MM.1S (cell line): Measurements from ENCODE around the gene ENPEP.
"Not testable (repeated sequence)": the region's sequence is repeated elsewhere in the genome, so short reads cannot be mapped to it uniquely, and the experiment has no call there.

Experiments used
- DNase-seq: peaks from one replicate; pipeline ENCODE4 v3.0.0-alpha.2; 2015
- H2AFZ ChIP-seq: fragments of 300-600 bp; sonication (generic); 2 replicates; pipeline ENCODE4 v1.6.0; 2016; ENCODE audit warnings: antibody characterized with exemption, low read length
- H3F3A ChIP-seq: fragments of 300-600 bp; sonication (generic); 2 replicates; pipeline ENCODE4 v1.6.1; 2016; ENCODE audit warnings: mild to moderate bottlenecking, antibody characterized with exemption, low read length, moderate library complexity, mixed read lengths; ENCODE audit not compliant: insufficient read depth
- H3K27ac ChIP-seq: fragments of 300-600 bp; sonication (generic); 2 replicates; pipeline ENCODE4 v1.5.1; 2016; ENCODE audit warnings: mild to moderate bottlenecking, low read length
- H3K27me3 ChIP-seq: fragments of 300-600 bp; sonication (generic); replicated peaks from 2 replicates; pipeline ENCODE4 v1.6.0; 2016; ENCODE audit warnings: low read length; ENCODE audit not compliant: insufficient read depth
- H3K36me3 ChIP-seq: fragments of 300-600 bp; sonication (generic); replicated peaks from 2 replicates; pipeline ENCODE4 v1.6.1; 2016; ENCODE audit warnings: mild to moderate bottlenecking, low read length, mixed read lengths; ENCODE audit not compliant: insufficient read depth
- H3K4me1 ChIP-seq: fragments of 300-600 bp; sonication (generic); 2 replicates; pipeline ENCODE4 v1.6.1; 2016; ENCODE audit warnings: low read length, mixed read lengths
- H3K4me2 ChIP-seq: fragments of 300-600 bp; sonication (generic); 2 replicates; pipeline ENCODE4 v1.6.0; 2016; ENCODE audit warnings: low read depth, low read length
- H3K4me3 ChIP-seq: fragments of 300-600 bp; sonication (generic); 2 replicates; pipeline ENCODE4 v1.5.1; 2016; ENCODE audit warnings: low read length, mixed read lengths
- H3K79me2 ChIP-seq: fragments of 300-600 bp; sonication (generic); 2 replicates; pipeline ENCODE4 v1.6.1; 2016; ENCODE audit warnings: mixed run types, low read length, mixed read lengths
- H3K9ac ChIP-seq: fragments of 300-600 bp; sonication (generic); 2 replicates; pipeline ENCODE4 v1.6.1; 2016; ENCODE audit warnings: low read length, mixed read lengths
- H3K9me2 ChIP-seq: fragments of 300-600 bp; sonication (generic); replicated peaks from 2 replicates; pipeline ENCODE4 v1.6.1; 2016; ENCODE audit warnings: mild to moderate bottlenecking, low read length, mixed read lengths; ENCODE audit not compliant: insufficient read depth
- H3K9me3 ChIP-seq: fragments of 300-600 bp; sonication (generic); replicated peaks from 2 replicates; pipeline ENCODE4 v1.6.1; 2016; ENCODE audit warnings: mild to moderate bottlenecking, low read length, mixed read lengths; ENCODE audit not compliant: insufficient read depth
- H4K20me1 ChIP-seq: fragments of 300-600 bp; sonication (generic); 2 replicates; pipeline ENCODE4 v1.6.1; 2016; ENCODE audit warnings: mild to moderate bottlenecking, low read length, moderate library complexity, mixed read lengths; ENCODE audit not compliant: insufficient read depth
- TF ChIP-seq, protein P1 (sequence below): fragments of 300-600 bp; sonication (generic); IDR thresholded peaks from 2 replicates; pipeline ENCODE4 v1.5.1; 2016; ENCODE audit warnings: antibody characterized with exemption, low read length, mixed read lengths

Gene ENPEP, protein sequence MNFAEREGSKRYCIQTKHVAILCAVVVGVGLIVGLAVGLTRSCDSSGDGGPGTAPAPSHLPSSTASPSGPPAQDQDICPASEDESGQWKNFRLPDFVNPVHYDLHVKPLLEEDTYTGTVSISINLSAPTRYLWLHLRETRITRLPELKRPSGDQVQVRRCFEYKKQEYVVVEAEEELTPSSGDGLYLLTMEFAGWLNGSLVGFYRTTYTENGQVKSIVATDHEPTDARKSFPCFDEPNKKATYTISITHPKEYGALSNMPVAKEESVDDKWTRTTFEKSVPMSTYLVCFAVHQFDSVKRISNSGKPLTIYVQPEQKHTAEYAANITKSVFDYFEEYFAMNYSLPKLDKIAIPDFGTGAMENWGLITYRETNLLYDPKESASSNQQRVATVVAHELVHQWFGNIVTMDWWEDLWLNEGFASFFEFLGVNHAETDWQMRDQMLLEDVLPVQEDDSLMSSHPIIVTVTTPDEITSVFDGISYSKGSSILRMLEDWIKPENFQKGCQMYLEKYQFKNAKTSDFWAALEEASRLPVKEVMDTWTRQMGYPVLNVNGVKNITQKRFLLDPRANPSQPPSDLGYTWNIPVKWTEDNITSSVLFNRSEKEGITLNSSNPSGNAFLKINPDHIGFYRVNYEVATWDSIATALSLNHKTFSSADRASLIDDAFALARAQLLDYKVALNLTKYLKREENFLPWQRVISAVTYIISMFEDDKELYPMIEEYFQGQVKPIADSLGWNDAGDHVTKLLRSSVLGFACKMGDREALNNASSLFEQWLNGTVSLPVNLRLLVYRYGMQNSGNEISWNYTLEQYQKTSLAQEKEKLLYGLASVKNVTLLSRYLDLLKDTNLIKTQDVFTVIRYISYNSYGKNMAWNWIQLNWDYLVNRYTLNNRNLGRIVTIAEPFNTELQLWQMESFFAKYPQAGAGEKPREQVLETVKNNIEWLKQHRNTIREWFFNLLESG

DNA sequence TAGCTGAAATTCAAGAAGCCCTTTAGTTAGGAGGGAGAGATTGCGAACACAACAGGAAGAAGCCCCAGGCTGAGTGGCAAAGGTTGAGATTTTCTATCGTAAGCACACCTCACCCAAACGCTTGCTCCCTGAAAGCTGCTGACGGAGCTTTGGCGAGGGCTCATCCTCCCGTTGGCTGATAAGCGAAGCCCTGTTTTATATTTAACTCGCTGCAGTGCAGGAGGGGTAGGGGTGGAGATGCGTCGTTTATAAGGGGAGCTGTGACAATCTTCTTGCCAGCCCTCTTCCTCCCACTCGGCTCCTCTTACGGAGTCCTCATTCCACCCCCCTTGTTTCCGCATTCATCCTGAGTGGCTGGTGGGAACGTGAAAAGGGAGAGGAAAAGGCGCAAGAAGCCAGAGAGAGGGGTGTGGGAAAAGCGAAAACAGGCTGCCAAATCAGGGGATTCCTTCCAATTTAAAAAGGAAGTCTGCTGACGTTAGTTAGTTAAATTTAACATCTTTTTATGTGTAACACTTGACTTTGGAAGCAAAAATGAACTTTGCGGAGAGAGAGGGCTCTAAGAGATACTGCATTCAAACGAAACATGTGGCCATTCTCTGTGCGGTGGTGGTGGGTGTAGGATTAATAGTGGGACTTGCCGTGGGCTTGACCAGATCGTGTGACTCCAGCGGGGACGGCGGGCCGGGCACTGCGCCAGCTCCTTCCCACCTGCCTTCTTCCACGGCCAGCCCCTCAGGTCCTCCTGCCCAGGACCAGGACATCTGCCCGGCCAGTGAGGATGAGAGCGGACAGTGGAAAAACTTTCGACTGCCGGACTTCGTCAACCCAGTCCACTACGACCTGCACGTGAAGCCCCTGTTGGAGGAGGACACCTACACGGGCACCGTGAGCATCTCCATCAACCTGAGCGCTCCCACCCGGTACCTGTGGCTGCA is at the start of gene ENPEP:
ENPEP (plus strand) TSS at position 275 of the 938 bp plus-strand sequence; CDS start at position 535, 260 bp downstream.
- H3K27me3 ChIP-seq, result no peaks in the 10 kb centered on the region
- TF ChIP-seq, protein P1, sequence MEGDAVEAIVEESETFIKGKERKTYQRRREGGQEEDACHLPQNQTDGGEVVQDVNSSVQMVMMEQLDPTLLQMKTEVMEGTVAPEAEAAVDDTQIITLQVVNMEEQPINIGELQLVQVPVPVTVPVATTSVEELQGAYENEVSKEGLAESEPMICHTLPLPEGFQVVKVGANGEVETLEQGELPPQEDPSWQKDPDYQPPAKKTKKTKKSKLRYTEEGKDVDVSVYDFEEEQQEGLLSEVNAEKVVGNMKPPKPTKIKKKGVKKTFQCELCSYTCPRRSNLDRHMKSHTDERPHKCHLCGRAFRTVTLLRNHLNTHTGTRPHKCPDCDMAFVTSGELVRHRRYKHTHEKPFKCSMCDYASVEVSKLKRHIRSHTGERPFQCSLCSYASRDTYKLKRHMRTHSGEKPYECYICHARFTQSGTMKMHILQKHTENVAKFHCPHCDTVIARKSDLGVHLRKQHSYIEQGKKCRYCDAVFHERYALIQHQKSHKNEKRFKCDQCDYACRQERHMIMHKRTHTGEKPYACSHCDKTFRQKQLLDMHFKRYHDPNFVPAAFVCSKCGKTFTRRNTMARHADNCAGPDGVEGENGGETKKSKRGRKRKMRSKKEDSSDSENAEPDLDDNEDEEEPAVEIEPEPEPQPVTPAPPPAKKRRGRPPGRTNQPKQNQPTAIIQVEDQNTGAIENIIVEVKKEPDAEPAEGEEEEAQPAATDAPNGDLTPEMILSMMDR, result no peak
- H3F3A ChIP-seq, result no peaks in the 10 kb centered on the region
- no peaks in the 10 kb centered on the region for H3K9me3 ChIP-seq
- H3K27ac ChIP-seq, result no peak within 1 kb of the TSS
- DNase-seq, result no peak
- H3K4me2 ChIP-seq, result no peak within 1 kb of the TSS
- H2AFZ ChIP-seq, result no peak within 1 kb of the TSS
- H3K79me2 ChIP-seq, result no peaks in the 10 kb centered on the region
- no peak within 1 kb of the TSS for H3K4me3 ChIP-seq
- no peaks in the 10 kb centered on the region for H4K20me1 ChIP-seq
- H3K9ac ChIP-seq, result no peak within 1 kb of the TSS
- H3K4me1 ChIP-seq, result no peaks in the 10 kb centered on the region
- H3K9me2 ChIP-seq, result no peaks in the 10 kb centered on the region
- H3K36me3 ChIP-seq, result no peaks in the 10 kb centered on the region

DNA sequence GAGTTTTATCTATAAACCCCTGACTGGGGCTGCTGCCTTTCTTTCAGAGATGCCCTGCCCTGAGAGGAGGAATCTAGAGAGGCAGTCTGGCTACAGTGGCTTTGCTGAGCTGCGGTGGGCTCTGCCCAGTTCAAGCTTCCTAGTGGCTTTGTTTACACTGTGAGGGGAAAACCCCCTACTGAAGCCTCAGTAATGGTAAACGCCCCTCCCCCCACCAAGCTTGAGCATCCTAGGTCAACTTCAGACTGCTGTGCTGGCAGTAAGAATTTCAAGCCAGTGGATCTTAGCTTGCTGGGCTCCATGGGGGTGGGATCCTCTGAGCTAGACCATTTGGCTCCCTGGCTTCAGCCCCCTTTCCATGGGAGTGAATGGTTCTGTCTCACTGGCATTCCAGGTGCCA is 44.1 kb upstream of the ENPEP start:
- not testable (repeated sequence) for H3K27ac ChIP-seq, H2AFZ ChIP-seq, H3K9me2 ChIP-seq, H3K79me2 ChIP-seq, H3K9me3 ChIP-seq, H3K4me2 ChIP-seq, H3F3A ChIP-seq, DNase-seq, H3K36me3 ChIP-seq, H4K20me1 ChIP-seq, H3K4me1 ChIP-seq, H3K27me3 ChIP-seq, H3K9ac ChIP-seq, H3K4me3 ChIP-seq

DNA sequence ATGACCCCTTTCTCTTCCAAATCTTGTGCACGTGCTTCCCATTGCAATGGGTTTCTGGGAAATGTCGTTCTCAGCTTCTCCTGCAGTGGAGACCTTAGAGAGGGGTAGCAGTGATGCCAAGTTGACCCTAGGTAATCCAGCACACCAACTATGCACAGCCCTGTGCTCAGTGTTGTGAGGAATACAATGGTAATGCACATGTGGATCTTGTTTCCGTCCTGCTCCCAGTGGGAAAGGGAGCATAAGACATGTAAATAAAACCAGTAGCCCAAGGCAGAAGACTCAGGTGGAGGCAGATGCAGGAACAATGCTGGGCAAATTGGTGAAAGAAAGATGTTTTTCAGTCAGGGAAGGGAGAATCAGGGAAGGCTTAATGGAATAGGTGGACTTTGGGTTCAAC is 38.7 kb upstream of the ENPEP start:
- not testable (repeated sequence) for H2AFZ ChIP-seq, H3K4me2 ChIP-seq, H3K27me3 ChIP-seq, H3K9me2 ChIP-seq, H3K9ac ChIP-seq, H3K4me3 ChIP-seq, H3K9me3 ChIP-seq, H4K20me1 ChIP-seq, H3K4me1 ChIP-seq, DNase-seq, H3K36me3 ChIP-seq, H3K27ac ChIP-seq, H3K79me2 ChIP-seq, H3F3A ChIP-seq

DNA sequence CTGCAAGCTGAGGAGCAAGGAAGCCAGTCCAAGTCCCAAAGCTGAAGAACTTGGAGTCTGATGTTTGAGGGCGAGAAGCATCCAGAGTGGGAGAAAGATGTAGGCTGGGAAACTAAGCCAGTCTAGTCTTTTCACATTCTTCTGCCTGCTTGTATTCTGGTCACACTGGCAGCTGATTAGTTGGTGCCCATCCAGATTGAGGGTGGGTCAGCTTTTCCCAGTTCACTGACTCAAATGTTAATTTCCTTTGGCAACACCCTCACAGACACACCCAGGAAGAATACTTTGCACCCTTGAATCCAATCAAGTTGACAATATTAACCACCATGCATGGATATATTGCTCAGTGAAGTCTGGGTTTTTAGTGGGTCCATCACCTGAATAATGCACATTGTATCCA is 36.7 kb upstream of the ENPEP start:
- H3K4me3 ChIP-seq, result not testable (repeated sequence)

More for the DNA sequence above, 36.7 kb upstream of the ENPEP start:
- not testable (repeated sequence) for H3K36me3 ChIP-seq, H3K4me2 ChIP-seq, H2AFZ ChIP-seq, H3K27me3 ChIP-seq, H3K4me1 ChIP-seq, H3K27ac ChIP-seq, DNase-seq, H3F3A ChIP-seq, H3K9me2 ChIP-seq, H3K79me2 ChIP-seq, H3K9me3 ChIP-seq, H4K20me1 ChIP-seq, H3K9ac ChIP-seq
